Measurements from ENCODE around the gene SUCNR1.
"Not testable (repeated sequence)": the region's sequence is repeated elsewhere in the genome, so short reads cannot be mapped to it uniquely, and the experiment has no call there.

The SUCNR1 gene

DNA sequence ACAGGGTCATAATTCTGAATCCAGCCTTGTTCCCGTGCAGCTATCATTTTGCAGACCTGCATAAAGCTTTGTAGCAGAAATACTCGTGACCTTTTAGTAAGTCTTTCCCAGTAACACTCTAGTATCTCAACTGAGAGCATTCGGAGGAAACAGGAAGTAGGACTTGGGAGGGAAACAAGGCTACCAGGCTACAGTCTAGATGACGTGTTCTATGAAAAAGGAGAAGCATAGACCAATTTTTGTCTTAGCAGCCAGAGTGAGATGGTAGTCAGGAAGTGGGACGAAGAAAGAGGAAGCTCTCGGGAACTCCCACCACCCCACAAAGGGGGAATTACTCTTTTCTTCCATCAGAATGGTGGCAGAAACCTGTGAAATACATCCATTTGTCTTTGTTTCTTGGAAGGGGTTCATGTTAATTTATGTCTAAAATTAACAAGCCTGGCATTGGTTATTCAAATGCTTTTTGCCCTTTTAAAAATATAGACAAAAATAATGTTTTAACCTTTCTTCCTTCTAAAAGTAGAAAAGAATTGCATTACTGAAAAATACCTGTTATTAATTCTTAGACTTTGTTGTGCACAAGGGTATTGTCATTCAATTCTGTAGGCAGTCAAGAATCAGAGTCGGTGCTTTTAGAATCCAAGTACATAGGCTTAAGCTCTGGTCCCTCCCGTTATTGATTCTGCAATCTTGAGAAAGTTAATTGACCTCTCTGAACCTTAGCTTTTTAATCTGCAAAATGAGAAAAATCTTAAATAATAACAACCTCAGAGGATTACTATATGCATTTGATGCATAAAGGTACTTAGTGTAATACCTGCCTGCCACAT, 1.6 kb upstream of the SUCNR1 start:
- DNase-seq, result no peak

DNA sequence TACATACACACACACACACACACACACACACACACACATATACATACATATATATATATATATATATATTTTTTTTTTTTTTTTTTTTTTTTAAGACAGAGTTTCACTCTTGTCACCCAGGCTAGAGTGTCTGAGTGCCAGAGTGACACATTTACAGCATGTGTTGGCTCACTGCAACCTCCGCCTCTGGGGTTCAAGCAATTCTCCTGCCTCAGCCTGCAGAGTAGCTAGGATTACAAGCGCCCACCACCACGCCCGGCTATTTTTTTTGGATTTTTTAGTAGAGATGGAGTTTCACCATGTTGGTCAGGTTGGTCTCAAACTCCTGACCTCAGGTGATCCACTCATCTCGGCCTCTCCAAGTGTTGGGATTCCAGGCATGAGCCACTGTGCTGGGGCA, 636 bp downstream of the SUCNR1 start:
- not testable (repeated sequence) for DNase-seq

DNA sequence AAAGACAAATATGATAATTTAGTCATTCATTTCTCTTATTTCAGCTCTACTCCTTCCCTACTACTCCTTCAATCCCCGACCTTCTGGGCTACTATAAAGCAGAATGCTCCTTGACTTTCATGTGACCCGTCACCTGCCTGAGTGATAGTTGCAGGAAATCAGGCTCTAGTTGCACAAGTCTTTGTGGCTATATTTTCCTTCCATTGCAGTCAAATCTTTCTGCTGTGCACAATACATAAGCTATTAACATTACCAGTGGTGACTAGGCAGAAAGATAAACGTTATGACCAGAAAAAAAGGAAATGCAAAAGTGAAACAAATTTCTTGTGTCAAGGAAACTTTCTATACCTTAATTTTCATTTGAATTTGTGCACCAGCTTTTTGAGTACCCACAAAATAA, 2.3 kb downstream of the SUCNR1 start:
- no peak for DNase-seq

DNA sequence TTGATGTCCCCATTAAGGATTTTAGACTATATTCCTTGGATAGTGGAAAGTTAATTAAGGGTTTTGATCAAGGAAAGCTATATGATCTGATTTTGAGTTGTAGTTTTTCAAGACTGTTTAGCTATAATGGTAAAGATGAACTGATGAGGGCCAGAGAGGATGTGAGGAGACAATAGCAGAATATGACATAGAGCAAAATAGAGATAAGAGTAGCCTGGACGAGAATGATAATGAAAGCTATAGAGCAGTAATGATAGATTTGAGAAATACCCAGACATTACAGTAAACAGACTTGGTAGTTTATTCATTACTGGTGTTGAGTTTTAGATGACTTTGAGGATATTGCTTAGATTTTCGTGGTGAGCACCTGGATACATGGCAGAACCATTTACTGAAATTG, 3.8 kb downstream of the SUCNR1 start:
- DNase-seq, result no peak

DNA sequence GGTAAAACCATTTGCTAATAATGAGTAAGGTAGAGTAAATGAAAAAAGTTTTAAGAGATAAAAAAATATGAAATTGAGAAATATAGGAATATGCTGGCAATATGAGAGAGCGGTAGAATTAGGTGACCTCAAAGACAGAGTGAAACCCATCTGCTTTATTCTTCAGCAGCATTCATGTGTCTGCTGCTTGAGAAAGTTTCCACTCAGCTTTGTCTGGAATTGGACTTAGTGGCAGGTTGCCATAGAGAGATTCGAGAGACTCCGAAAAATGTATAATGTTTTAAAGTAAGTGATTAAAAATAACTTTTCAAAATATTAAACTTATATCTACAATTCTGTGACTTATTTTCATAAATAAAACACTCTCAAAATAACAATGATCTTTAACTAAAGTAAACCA, 5.0 kb downstream of the SUCNR1 start:
- DNase-seq, result no peak

DNA sequence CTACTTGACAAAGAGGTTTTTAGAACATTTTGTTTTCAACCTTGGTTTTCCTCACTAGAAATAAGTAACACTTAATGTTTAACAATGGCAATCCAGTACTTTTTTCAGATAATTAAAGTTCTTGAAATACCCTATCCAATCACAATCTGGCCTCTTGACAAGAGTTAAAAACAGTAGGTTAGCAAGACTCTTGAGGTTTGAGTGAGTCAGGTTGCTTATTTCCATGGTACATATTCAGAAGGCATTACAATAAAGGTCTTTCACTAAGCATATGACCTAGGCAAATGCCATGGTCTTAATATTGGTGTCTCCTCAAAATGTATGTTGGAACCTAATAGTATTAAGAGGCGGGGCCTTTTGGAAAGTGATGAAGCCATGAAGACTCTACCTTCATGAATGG, 5.6 kb downstream of the SUCNR1 start:
- no peak for DNase-seq

DNA sequence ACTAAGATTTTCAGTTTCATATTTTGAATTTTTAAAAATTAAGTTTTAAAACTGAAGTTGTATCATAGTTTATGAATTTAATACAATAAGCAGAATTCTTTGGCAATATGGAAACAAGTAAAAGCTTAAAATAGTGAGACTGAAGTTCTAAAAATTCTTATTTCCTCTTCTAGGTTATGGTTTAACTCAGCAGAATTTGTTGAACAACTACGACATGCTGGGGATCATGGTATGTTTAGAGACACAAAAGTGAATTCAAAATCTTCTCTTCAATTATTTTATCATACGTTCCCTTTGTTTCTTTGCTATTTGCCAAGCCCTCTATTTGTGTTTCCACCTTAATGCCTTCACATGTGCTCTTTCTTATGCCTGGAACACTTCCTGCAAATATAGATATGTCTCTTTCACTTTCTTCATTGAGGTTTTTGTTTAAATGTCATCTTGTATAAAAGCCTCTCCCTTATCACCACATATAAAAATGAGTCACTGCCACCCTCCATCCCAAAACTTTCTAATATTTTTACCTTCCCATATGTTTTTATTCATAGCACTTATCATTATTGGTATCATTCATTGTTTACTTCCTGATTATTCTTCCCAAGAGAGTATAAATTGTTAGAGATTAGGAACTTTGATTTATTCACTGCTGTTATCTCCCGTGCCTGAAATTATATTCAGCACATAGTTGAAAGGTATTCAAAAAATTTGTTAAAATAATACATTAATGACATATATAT, 6.4 kb downstream of the SUCNR1 start:
- DNase-seq, result no peak

DNA sequence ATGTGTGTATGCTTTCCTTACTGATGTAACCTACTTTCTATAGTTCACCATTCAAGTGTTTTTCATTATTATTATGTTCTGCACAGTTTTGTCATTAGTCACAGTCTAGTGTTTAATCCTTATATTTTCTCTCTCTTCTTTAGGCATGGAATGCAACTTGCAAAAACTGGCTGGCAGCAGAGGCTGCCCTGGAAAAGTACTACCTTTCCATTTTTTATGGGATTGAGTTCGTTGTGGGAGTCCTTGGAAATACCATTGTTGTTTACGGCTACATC, 6.9 kb downstream of the SUCNR1 start:
- DNase-seq, result no peak

DNA sequence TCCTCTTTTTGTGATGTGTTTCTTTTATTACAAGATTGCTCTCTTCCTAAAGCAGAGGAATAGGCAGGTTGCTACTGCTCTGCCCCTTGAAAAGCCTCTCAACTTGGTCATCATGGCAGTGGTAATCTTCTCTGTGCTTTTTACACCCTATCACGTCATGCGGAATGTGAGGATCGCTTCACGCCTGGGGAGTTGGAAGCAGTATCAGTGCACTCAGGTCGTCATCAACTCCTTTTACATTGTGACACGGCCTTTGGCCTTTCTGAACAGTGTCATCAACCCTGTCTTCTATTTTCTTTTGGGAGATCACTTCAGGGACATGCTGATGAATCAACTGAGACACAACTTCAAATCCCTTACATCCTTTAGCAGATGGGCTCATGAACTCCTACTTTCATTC, 7.7 kb downstream of the SUCNR1 start:
- DNase-seq, result no peak

DNA sequence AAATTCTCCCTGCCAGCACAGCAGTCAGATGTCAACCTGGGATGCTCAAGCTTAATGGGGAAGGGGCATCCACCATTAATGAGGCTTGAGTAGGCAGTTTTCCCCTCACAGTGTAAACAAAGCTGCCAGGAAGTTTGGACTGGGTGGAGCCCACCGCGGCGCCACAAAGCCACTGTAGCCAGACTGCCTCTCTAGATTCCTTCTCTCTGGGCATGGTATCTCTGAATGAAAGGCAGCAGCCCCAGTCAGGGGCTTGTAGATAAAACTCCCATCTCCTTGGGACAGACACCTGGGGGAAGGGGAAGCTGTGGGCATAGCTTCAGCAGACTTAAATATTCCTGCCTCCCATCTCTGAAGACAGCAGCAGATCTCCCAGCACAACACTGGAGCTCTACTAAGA, 12.0 kb downstream of the SUCNR1 start:
- DNase-seq, result not testable (repeated sequence)

DNA sequence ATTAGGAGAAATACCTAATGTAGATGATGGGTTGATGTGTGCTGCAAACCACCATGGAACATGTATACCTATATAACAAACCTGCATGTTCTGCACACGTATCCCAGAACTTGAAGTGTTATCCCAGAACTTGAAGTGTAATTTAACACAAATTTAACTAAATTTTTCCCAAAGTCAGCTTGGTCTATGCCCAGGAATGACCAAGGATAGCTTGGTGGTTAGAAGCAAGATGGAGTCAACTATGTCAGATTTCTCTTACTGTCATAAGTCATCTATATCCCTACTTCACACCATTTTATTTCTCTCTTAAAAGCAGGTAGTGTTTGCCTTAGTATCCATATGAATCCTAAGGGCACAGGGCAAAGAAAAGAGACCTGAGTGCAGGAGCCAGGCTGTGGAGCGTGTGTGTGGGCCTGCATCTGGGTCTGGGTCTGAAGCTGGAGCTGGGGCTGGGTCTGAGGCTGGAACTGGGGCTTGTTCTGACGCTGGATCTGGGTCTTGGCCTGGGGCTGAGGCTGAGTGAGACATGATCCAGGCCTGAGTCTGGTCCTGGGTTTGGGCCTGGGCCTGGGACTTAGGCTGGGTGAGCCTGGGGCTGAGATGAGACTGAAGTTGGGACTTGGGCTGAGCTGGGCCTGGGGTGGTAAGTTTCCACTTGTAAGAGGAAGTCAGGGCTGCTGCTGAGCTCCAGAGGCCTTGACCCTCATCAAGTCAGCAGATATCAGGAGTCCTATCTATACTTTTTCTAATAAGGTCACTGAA, 14.2 kb downstream of the SUCNR1 start:
- DNase-seq, result not testable (repeated sequence)

DNA sequence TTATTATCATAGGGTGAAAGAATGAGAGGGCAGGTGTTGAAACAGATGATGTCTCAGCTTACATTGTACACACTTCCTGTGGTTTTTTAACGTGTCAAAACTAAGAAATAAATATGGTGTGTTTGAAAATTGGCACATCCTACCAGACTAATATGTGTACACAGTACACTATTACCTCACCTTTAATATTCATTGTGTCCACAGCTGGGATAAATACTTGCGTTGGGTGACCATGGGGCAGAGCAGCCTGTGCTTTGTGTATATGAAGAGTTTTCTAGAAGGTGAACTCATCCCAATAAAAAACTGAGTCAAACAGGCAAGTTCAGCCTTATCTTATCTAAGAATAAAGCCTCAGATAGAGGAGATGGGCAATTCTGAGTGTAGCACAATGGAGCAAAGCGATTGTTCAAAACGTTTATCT, 17.3 kb downstream of the SUCNR1 start:
- DNase-seq, result no peak

DNA sequence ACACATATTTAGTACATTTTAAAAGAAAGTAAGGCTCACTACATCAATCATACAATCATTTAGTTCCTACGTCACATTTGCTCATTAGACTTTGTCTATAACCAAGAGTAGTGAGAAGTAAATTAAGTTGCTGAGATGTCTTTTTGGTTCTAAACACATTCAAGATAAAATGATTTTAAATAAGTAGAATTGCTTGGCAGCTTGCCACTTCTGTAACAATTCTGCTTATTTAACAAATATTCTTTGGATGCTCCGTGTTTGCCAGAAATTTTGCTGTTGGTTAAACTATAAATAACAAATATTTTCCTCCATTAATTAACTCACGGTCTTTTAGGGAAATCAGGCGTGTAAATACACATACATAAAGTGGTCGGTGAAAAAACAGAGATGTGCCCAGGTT, 18.3 kb downstream of the SUCNR1 start:
- no peak for DNase-seq

DNA sequence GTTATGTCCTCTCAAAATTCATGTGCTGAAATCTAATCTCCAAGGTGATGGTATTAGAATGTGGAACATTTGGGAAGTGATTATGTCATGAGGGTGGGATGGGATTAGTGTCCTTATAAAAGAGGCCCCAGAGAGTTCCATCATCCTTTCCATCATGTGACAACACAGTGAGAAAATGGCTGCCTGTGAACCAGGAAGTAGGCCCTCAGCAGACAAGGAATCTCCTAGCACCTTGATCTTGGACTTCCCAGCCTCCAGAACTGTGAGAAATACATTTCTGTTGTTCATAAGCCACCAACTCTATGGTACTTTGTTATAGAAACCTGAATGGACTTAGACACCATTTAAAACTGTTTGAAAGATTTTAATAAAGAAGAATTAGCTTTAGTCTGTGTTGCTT, 20.8 kb downstream of the SUCNR1 start:
- DNase-seq, result no peak

DNA sequence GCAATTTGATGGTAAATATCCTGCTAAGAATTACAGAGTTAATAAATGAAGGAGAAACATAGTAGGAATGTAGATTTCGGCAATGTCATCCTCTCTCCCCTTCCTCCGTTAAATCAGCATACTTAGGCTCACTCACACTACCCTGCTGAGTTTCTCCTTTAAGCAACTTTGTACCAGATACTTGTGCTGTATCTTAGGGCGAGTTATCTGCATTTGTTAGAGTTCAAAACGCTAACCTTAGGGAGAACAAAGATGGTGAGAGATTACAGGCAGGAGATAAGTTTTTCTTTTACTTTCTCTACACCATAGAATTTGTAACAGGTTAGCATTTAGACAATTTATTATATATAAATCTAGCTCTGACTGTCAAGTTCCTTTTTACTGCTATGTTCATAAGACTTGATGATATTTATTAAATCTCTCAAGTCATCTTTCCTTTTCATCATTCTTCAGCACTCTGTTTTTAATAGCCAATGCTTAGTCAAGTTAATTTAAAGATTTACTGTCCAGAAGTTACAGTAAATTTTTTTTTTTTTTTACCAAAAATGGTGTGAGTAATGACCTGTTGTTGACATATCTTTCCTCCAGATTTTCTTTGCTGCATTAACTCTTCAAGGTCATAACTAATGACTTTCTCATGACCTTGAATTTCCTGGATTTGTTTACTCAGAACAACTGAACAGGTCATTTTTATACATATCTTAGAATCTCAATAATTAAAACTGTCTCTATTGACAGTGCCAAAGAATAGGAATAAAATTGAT, 22.2 kb downstream of the SUCNR1 start:
- DNase-seq, result no peak

DNA sequence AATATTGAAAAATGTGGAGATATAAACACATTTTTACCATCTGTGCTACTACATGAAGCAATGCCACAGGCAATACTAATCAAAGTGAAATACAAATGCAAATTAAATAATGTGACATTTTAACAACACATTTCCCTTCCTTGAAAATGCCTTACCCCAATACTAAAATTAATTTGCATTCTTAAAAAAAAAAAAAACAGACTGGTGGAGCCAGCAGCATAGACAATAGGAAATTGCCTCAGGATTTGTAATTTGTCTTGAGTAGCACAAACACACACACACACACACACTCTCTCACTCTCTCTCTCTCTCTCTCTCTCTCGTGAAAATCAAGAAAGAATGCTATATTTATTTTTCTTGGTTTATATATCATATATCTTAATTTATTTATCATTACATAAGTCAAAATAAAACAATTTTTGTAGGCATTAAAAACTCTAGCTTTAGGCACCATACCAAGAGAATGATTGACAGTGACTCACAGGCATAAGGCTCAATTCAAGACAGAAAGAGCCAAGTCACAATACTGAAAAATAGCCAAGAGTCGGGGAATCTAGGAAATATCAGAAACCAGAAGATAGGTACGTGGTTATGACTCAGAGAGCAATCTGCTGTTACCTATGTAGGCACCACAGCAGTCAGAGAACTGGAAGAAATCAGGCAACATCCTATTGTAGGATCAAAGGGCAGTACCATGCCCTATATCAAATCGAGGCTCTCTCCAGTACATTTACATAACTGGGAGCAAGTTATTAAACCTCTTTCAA, 23.0 kb downstream of the SUCNR1 start:
- no peak for DNase-seq

DNA sequence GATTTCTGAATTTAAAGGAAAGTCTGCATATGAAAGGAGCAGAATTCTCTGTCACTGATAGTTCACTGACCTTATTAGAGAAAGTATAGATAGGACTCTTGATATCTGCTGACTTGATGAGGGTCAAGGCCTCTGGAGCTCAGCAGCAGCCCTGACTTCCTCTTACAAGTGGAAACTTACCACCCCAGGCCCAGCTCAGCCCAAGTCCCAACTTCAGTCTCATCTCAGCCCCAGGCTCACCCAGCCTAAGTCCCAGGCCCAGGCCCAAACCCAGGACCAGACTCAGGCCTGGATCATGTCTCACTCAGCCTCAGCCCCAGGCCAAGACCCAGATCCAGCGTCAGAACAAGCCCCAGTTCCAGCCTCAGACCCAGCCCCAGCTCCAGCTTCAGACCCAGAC, 24.7 kb downstream of the SUCNR1 start:
- DNase-seq, result not testable (repeated sequence)

DNA sequence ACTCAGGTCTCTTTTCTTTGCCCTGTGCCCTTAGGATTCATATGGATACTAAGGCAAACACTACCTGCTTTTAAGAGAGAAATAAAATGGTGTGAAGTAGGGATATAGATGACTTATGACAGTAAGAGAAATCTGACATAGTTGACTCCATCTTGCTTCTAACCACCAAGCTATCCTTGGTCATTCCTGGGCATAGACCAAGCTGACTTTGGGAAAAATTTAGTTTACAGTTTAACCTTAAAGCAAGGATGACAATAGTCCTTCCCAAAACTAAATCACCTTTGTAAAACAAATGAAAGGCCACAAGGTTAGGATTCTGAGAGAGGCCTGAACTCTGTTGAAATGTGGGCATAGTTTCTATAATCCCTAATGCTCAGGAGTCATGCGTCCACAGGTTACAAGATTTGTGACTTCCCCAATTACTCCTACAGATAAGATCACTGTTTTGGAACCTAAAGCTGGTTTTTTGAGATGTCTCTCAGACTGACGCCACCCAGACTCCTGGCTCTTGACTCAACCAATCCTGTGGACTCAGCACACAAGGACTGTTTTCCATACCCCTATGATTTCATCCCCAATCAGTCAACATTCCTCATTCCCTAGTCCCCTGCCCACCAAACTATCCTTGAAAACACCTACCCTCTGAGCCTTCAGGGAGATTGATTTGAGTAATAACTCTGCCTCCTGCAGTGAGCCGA, 25.3 kb downstream of the SUCNR1 start:
- not testable (repeated sequence) for DNase-seq

DNA sequence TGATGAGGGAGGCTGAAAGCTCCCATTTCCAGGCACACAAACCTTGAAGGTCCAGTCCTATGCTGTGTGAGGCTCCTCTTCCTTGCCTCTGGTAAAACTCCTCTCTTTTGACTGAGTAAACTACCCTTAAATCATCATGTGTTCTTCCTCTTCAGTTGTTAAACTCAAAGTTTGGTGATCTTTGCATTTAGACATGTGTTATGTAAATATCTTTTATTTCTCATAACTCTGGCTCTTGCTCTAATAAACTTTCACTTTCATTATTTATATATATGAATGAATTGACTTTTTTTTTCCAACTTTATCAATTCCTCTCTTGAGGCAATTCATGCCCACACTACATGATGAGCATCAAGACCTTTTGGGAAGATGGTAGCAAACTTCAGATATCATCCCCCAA, 26.6 kb downstream of the SUCNR1 start:
- no peak for DNase-seq

DNA sequence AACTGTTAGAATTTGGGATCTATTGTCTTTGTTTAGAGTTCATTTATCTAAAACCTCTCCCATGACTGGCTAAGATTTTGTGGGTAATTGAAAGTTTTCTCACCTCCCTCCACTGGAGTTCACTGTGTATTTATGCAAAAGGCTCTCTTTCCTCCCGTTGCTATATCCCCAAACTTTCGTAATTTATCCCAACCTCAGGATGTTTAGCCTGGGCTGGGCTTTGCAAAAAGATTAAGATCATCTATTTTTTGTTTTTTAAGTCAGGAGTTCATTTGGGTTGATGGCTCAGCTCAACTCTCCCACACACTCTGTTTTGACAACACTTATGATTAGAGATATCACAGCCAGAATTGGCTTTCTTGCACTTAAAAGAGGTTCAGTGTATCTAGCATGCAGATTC, 27.0 kb downstream of the SUCNR1 start:
- no peak for DNase-seq

DNA sequence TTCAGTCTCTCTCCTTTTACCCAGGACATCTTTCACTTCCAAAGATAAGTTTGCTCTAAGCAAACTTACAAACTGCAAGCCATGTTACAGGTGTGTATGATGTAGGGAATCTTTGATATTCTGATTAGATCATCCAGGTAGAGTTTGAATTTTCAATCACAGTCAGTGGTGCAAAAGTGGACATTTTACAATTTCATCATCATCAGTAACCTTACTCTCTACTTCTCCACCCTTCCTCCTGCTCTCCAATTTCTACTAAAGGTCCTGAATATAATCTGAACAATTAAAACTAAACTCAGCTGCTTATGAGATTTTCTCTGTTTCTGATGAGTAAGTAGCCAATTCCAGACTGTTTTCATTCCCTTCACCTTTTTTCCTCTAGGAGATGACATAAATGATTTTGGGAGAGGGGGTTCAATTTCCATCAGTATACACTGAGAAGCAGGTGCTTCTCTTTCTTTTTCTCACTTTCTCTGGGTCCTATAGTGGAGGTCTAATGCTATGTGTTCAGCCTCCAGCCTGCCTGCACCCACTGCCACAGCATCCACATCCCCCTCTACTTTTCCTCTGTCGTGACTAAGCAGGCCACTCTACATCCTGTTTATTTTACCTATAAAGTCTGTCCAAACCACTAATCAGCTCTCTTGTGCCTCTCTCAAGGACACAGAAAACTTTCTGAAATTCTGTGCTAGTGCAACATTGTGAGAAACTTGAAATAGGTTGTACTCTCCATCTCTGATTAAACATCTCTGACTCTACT, 27.6 kb downstream of the SUCNR1 start:
- no peak for DNase-seq
